NB4 (cell line): Measurements from ENCODE around the gene HERC3.

Experiments
- POLR2A ChIP-seq: IDR thresholded peaks from 2 replicates; pipeline ENCODE4 v1.6.1; 2011; ENCODE audit warnings: mild to moderate bottlenecking; ENCODE audit not compliant: insufficient read length; ENCODE audit errors: extremely low read depth
- TF ChIP-seq, protein P1 (sequence below): IDR thresholded peaks from one replicate; pipeline ENCODE4 v1.5.1; 2012; ENCODE audit warnings: low read depth, low read length
- TF ChIP-seq, protein P2 (sequence below): IDR thresholded peaks from 2 replicates; pipeline ENCODE4 v1.6.1; 2011; ENCODE audit warnings: low read depth, low read length

DNA sequence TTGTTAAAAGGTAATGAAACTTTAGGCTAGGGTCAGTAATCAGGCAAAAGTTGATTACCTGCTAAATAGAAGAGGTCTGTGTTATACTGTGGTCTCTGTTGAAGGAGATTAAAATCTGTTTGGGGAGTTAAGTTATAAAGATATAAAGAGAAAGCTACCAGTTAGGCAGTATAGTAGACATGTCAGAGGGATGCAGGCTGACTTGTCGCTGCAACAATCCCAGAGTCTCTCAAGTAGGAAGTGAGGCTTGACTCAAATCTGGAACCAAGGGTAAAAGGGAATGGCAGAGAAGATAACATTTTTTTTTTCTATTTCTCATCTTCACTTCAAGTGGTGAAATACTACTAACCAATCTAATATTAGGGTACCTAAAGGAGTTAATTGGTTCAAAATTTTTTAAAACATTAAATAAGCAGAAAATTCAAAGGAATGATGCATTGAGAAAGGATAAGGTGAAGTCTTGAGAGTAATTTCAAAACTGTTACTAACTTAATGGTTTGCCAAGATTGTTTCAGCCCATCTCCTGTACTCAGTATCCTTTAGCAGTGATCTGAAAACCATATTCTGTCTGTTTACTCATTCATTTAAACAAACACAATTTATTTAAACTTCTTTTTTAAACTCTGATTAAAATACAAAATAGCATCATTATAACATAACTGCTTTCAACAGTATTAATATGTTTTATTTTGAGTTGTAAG is 12.8 kb downstream of the HERC3 start:
- TF ChIP-seq, protein P1, sequence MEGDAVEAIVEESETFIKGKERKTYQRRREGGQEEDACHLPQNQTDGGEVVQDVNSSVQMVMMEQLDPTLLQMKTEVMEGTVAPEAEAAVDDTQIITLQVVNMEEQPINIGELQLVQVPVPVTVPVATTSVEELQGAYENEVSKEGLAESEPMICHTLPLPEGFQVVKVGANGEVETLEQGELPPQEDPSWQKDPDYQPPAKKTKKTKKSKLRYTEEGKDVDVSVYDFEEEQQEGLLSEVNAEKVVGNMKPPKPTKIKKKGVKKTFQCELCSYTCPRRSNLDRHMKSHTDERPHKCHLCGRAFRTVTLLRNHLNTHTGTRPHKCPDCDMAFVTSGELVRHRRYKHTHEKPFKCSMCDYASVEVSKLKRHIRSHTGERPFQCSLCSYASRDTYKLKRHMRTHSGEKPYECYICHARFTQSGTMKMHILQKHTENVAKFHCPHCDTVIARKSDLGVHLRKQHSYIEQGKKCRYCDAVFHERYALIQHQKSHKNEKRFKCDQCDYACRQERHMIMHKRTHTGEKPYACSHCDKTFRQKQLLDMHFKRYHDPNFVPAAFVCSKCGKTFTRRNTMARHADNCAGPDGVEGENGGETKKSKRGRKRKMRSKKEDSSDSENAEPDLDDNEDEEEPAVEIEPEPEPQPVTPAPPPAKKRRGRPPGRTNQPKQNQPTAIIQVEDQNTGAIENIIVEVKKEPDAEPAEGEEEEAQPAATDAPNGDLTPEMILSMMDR: no peak
- no peak for TF ChIP-seq POLR2A
- TF ChIP-seq, protein P2, sequence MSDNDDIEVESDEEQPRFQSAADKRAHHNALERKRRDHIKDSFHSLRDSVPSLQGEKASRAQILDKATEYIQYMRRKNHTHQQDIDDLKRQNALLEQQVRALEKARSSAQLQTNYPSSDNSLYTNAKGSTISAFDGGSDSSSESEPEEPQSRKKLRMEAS: no peak
